HG02623 (cell line): ENCODE data around the gene WDFY3.
"Not testable (repeated sequence)": the region's sequence is repeated elsewhere in the genome, so short reads cannot be mapped to it uniquely, and the experiment has no call there.

Experiments
- ATAC-seq: cut with Tn5 transposase; IDR thresholded peaks from one replicate; pipeline ENCODE4 v1.9.1; 2021; ENCODE audit warnings: moderate library complexity; ENCODE audit not compliant: unreplicated experiment

Gene WDFY3

DNA sequence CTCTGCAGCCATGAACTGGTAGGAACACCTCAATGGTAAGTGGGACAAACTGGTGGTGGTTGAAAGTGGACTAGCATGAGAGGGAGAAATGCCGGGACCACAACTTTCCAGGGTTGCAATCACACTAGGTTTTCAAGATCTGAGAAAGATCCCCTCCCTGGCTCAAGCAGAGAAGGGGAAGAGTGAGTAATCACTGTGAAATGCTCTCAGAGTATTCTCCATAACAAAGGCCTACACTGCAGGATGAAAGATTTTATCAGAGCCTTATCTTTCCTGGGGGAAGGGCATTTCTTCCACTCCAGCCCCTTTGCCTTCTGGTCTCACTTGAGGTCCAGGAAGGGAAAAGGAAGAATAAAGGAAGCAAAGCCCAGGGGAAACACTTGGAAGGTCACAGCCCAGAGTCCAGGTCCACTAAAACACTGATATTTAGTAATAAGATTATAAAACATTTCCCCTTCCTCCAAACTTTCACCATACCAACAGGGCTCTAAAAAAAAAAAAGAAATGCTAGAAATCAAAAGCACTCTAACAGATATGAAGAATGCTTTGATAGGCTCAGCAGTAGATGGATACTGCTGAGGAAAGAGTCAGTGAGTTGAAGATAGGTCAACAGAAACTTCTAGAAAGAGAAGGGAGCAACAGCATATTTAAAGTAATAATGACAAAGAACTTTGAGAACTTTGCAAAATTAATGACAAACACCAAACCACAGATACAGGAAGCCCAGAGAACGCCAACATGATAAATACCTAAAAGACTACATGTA lies 95.9 kb downstream of the WDFY3 start:
- ATAC-seq, result no peak

DNA sequence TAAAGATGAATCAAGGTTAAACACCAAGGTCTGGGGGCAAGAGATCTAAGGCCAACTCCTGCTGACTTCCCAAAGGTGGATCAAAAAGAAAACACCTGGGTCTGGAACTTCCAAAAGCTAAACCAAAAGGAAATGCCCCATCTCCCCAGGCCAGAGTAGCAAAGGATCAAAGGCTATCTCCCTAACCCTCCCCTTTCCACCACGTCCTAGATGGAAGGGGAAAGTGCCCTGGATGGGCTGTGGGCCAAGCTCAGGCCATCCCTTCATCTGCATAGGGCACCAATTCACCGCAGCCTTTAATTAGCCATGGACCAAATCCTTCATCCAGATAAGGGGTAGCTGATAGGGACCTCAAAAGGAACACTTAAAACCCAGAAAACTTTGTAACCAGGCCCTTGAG lies 100.2 kb downstream of the WDFY3 start:
- ATAC-seq, result no peak

DNA sequence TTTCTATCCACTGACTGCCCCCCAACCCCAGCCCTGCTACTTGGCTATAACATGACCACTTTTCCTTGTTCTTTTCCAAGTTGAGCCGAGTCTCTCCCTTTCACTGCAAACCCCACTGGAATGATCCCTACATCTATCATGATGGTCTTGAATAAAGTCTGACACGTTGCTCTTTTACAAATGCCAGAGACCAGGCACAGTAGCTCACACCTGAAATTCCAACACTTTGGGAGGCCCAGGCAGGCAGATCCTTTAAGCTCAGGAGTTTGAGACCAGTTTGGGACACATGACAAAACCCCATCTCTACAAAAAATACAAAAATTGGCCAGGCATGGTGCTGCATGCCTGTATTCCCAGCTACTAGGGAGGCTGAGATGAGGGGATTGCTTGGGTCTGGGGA lies 100.9 kb downstream of the WDFY3 start:
- no peak for ATAC-seq

GRCh38 chr4:84862064-84862463 lies 104.4 kb downstream of the WDFY3 start:
- no peak for ATAC-seq

DNA sequence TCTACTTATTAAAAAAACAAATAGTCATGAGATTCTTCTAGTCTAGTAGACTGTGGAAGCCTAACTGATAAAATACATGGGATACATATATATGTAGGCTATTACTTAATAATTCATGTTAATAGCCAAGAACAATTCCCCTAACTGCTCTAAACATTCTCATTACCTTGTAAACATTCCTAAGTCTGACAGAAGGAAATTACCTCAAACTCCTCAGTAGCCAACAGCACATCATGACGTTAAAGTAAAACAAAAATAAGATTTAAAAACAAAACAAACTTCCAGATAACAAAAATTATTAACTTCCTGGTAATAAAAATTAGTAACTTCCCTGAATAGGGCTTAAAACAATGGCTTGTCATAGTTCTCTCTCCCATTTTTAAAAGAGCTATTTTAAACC lies 109.2 kb downstream of the WDFY3 start:
- no peak for ATAC-seq

GRCh38 chr4:84856468-84857049 lies 109.9 kb downstream of the WDFY3 start:
- ATAC-seq, result no peak

- ATAC-seq, result no peak
Measured at GRCh38 chr4:84855774-84856173, 110.7 kb downstream of the WDFY3 start.

DNA sequence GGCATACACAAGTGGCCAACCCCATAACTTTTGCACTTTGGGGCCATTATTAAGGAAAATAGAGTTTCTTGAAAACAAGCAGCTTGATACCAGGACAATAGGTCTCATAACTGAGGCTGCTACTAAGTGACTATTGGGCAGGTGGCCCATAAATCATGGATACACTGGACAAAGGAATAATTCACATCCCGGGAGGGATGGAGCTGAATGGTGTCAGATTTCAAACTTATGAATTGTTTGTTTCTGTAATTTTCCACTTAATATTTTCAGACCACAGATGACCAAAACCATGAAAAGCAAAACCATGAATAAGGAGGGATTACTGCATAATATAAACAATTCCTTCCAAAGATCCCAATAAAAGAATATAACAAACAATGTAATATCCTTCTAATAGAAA lies 114.4 kb downstream of the WDFY3 start:
- ATAC-seq, result no peak

DNA sequence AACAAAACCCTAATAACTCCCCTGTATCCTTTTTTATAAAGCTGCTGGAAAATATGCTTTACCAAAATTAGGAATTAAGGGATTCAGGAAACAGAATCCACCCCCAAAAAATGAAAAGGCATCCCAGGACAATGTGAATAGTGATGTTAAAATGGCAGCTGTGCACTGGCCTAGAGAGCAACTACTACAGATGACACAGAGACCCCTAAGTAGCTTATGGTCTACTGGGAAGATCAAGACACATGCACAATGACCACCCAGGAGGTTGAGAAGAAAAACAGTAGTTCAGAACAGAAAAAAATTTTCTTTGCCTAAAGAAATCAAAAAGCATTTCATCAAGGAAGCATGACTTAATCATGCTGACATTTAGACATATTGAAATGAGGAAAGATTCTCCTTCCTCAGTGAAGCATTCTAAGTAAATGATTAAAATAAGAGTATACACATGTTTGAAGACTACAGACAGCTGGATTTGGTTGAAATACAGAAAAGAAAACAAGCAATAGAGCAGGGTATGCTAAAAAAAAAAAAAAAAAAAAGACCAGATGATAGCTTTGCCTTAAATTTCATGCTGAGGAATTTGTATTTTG lies 117.3 kb downstream of the WDFY3 start:
- no peak for ATAC-seq

- ATAC-seq, result no peak
Measured at GRCh38 chr4:84848432-84848831, 118.1 kb downstream of the WDFY3 start.

DNA sequence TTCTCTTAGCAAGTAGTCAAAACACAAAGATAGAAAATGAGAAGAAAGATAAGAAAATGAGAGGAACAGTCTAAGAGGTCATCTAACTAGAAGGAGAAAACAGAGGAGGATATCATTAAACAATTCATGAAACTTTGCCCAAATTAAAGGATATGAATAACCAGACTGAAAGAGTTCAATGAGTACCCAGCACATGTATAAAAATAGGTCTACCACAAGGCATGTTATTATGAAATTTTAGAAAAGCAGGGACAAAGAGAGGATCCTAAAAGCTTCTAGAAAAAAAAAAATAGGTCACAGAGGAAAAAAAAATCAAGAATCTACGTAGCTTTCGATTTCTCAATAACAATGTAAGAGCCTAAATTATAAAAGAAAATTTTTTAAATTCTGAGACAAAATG lies 118.5 kb downstream of the WDFY3 start:
- no peak for ATAC-seq

GRCh38 chr4:84846985-84847384 lies 119.5 kb downstream of the WDFY3 start:
- no peak for ATAC-seq

DNA sequence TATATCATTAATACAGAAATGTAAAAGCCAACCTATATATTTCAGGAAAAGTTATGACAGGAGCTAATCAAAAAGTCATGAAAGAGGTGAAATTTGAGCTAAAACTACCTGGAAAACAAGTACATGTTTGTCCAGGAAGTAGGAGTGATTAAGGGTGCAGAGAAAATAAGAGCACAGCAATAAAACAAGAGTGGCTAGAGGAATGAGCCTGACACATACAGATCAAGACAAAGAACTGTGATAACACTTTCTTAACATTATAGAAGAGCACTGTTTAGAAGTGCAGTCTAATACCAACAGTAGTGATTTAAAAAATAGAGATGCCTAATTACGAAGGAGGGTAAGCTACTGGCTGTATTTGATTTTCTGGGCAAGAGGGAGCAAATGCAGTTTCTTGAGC lies 125.1 kb downstream of the WDFY3 start:
- ATAC-seq, result no peak

DNA sequence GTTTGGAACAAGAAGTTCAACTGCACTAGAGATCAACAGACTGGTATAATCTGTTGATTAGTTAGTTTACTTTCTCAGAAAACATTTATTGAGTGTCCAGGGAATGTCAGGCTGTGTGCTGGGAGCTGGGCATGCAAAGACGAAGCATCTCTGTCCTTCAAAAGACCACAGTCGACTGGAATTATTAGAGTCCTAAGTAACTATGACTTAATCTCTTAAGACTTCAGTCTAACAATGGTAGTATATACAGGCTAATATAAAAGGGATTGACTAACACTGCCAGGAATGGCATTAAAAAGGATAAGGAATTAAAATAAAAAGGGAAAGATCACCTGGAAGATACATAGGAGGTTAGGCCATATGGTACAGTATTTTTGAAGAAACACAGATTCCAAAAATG lies 128.7 kb downstream of the WDFY3 start:
- no peak for ATAC-seq

- not testable (repeated sequence) for ATAC-seq
Measured at GRCh38 chr4:84829633-84830032, 136.9 kb downstream of the WDFY3 start.

DNA sequence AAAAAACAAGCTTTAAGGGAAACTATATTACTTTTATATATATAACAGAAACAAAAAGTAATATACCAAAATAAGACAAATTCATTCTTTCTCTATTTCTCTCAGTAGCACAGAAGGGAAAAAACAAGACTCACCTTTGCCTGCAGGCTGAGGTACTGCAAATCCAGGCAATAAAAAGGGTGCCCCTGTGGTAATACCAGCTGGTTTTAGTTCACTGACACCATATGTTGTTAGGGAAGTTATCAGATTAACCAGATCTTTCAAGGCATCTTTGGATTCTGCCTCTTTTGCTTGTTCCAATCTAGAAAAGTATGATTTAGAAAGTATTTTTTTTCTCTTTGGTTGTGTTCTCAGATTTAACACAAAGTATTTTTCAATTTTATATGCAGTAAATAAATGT lies 139.8 kb downstream of the WDFY3 start:
- ATAC-seq, result no peak

GRCh38 chr4:84825701-84826341 lies 140.7 kb downstream of the WDFY3 start:
- ATAC-seq, result no peak

DNA sequence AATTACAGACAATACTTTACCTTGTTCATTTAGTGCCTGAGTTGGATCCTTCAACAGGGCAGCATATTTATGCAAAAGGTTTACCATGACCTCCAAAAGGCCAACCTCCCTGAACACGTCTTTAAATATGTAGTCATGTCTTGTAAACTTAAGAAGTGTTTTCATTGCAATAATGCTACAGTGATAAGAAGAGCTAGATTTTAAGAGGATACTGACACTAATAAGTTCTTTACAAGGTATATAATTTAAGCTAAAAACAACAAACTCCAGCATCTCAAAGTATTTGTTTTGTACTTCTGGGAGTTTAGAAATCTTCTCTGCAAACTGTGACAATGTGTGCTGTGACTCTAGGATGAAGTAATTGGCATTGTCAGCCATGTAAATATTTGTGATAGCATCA lies 145.4 kb downstream of the WDFY3 start:
- ATAC-seq, result no peak

DNA sequence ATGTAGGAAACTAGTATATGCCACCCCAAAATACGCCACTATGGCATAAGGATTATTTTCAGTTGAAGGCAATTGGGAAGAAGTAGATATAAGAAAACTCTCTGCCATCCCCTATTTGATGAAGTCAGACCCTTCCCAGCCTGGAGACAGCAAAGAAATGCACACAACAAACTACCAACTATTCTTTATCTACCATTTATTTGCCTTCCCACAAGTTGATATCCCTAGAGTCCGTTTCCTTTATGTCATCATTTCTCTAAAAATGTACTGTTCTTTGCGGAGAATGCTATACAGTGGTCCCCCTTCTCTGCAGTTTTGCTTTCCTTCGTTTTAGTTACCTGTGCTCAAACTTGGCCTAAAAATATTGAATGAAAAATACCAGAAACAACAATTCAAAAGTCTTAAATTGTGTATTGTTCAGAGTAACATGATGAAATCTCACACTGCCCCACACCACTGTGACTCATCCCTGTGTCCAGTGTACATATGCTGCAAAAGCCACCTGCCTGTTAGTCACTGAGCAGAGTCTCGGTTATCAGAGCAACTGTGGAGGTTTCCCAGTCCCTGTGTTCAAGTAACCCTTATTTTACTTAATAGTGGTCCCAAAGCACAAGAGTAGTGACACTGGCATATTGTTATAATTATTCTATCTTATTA lies 152.3 kb downstream of the WDFY3 start:
- ATAC-seq, result no peak

DNA sequence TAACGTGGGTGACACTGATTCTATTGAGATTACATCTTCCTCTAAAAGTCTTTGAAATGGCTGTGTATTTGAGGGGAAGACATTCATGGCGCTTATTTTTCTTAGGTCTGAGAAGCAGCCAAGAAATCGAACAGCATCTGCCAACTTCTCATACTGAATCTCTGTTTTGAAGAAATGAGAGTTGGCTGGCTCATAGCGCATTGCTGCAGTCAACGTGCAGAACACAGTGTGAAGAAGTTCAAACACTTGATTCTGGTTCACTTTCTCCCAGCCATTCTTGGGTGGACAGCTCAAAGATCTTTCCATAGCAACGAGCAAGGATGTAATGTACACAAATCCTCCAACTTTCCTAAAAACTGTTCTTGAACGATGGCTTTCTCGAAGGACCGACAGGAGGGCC lies 156.5 kb downstream of the WDFY3 start:
- ATAC-seq, result no peak

GRCh38 chr4:84808332-84808731 lies 158.2 kb downstream of the WDFY3 start:
- ATAC-seq, result no peak
